Esophagus squamous epithelium (tissue), 4 donors: ENCODE results near the gene PMEL.

ENCODE experiments used
- POLR2A ChIP-seq, 4 donors: fragments of 450-650 bp; IDR thresholded peaks; one replicate each; pipeline ENCODE4 v1.6.1; 2017; ENCODE audit warnings: antibody characterized with exemption in 4 of 4, mild to moderate bottlenecking in 4 of 4, moderate library complexity in 3 of 4
- TF ChIP-seq, protein P1 (sequence below), 6 experiments: fragments of 450-650 bp in 4 of 6; fragments of 200-600 bp in 2 of 6; sonication (generic) in 2 of 6; IDR thresholded peaks; one replicate each; pipeline ENCODE4 v1.5.1; 2016 to 2019; ENCODE audit warnings: antibody characterized with exemption in 6 of 6, mild to moderate bottlenecking in 4 of 6, moderate library complexity in 4 of 6

DNA sequence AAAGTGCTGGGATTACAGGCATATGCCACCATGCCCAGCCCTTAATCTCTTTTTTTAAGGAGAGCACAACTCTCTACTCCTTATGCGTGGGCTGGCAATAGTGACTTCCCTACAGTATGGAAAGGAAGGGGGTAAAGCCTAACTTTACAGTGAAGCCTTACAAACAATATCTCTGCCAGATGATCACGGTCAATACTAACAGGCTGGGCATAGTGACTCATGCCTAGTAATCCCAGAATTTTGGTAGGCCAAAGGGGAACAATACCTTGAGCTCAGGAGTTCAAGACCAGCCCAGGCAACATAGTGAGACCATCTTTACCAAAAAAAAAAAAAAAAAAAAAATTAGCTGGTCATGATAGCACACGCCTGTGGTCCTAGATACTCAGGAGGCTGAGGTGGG lies 43.7 kb downstream of the PMEL start:
- no peak for TF ChIP-seq POLR2A (IDR thresholded peaks at IDR 0.05)
- TF ChIP-seq, protein P1, sequence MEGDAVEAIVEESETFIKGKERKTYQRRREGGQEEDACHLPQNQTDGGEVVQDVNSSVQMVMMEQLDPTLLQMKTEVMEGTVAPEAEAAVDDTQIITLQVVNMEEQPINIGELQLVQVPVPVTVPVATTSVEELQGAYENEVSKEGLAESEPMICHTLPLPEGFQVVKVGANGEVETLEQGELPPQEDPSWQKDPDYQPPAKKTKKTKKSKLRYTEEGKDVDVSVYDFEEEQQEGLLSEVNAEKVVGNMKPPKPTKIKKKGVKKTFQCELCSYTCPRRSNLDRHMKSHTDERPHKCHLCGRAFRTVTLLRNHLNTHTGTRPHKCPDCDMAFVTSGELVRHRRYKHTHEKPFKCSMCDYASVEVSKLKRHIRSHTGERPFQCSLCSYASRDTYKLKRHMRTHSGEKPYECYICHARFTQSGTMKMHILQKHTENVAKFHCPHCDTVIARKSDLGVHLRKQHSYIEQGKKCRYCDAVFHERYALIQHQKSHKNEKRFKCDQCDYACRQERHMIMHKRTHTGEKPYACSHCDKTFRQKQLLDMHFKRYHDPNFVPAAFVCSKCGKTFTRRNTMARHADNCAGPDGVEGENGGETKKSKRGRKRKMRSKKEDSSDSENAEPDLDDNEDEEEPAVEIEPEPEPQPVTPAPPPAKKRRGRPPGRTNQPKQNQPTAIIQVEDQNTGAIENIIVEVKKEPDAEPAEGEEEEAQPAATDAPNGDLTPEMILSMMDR (IDR thresholded peaks at IDR 0.05): no peak
